HG02759 (cell line): ENCODE data around the gene SMARCA2.

ENCODE experiments used
- ATAC-seq: cut with Tn5 transposase; IDR thresholded peaks from one replicate; pipeline ENCODE4 v1.9.1; 2021; ENCODE audit warnings: mild to moderate bottlenecking, moderate library complexity; ENCODE audit not compliant: unreplicated experiment

Gene SMARCA2

GRCh38 chr9:2039294-2040180 is 24.4 kb downstream of the SMARCA2 start:
- no peak for ATAC-seq

DNA sequence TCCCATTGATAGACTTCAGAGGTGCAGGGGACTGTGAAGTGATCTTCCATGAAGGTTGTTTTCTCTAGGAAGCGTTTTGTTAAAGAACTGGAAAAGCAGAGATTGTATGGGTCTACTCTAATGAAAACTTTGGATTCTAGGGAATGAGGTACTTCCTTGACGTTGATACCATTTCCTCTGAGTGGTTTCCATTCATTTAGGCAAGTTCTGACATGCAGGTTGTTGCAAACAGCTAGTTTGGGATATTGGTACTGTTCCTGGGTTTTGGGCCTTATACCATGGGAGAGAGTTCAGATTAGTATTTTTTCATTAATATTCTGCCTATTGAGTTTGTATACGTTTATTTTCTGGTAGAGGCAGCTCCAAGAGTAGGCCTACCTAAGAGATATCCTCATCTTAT is 25.7 kb downstream of the SMARCA2 start:
- no peak for ATAC-seq

DNA sequence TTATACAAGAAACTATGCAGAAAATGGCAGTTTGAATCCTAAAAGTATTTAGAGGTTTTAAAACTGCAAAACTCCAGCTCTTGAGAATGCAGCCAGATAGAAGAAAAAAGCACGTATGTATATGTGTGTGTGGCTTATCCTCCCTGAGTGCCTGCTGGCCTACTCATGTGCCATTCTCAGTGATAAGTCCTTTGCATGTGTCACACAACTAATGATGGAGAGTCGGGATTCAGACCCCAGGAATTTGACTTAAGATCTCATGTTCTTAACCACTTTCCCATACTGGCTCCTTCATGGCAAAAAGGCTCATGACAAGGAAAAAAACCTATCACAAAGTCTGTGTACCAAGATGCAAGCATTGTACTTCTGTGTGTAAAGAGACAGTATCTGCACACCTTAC is 26.6 kb downstream of the SMARCA2 start:
- ATAC-seq, result no peak

GRCh38 chr9:2043243-2043642 is 28.1 kb downstream of the SMARCA2 start:
- peak; percentile 44 for ATAC-seq

DNA sequence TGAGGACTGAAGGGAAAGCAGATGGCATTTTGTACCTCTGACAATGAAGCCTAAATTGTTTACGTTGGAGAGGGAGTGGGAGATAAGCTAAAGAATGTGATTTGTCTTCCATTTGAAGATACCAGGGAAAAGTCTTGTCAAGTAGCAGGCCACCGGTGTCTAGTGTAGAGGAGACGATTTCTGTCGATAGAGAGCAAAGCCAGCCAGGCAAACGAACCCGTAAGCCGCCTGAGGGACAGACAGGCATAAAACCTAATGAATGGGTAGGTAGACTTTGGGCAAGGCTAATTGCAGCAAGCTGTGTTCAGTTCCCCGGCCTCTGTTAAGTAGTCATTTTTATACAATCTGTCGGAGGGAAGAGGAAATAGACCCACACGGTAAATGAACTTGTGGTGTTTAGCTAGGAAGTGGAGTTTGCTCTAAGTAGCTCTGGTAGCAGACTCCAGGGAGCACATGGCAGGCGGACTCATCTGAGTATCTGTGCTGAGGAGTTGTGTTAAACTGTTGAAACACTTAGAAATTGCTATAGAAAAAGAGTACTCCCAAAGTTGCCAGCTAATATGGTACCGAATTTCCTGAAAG is 28.8 kb downstream of the SMARCA2 start:
- ATAC-seq, result peak; percentile 66

- no peak for ATAC-seq
Observed at GRCh38 chr9:2047144-2047671, 32.1 kb downstream of the SMARCA2 start.

- ATAC-seq, result no peak
Observed at GRCh38 chr9:2047916-2048315, 32.8 kb downstream of the SMARCA2 start.

- ATAC-seq, result no peak
Observed at GRCh38 chr9:2050236-2050635, 35.1 kb downstream of the SMARCA2 start.

GRCh38 chr9:2053883-2054845 is 39.0 kb downstream of the SMARCA2 start:
- peak; percentile 94 for ATAC-seq

- peak; percentile 39 for ATAC-seq
Observed at GRCh38 chr9:2055203-2055658, 40.1 kb downstream of the SMARCA2 start.

- ATAC-seq, result no peak
Observed at GRCh38 chr9:2059274-2059929, 44.3 kb downstream of the SMARCA2 start.

- ATAC-seq, result no peak
Observed at GRCh38 chr9:2060424-2060823, 45.3 kb downstream of the SMARCA2 start.

DNA sequence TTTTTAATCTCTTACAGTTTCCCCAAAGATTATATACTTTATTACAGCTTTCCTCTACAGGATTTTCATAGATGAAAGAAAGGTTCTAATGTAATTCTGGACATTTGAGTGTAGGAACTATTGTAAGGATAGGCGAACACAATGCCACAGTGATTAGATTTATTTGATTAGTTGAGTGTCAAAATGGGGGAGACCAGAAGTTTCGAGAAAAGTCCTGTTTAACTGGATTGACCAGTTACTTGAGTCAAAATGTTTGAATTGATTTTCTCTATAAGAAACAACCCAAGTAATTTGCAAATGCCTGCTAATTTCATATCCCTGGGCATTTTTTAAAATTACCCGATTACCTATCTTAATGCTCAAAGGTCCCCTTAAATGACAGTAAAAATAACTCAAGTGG is 50.6 kb downstream of the SMARCA2 start:
- ATAC-seq, result no peak

- no peak for ATAC-seq
Observed at GRCh38 chr9:2066312-2067273, 51.4 kb downstream of the SMARCA2 start.

GRCh38 chr9:2072752-2073405 is 57.7 kb downstream of the SMARCA2 start:
- no peak for ATAC-seq

DNA sequence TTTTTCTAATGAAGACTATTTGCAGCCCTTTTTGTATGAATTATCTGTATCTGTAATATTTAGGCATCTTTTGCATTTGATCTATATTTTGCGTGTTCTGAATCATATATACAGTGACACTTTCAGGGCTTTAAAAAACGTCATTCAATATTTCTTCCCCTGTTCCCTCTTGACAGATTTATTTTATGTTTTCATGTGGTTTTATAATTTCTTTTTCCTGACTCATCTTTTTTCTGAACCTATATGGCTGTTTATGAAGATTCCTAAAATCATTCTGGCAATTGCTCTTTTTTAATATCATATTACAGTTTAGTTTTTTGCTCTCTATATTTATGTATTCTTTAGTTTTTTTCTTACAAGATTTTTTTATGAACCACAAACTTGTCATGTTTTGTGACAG is 67.6 kb downstream of the SMARCA2 start:
- no peak for ATAC-seq

DNA sequence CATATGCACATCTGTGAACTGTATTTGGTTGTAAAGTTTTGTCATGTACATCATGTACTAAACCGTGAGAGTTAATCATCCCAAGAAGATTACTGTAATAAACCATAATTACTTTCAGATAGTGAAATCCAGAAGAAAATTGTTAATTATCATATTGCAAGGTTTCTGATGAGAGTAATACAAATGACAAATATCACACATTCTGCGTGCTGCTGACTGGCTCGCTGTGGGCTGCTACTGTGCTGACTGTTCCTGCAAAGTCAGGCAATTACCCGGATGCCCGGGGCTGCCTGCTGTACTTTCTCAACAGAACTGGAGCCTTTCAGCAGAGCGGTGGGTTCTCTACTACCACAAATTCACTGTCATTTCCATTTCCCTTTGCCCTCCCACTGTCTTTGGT is 68.3 kb downstream of the SMARCA2 start:
- no peak for ATAC-seq

DNA sequence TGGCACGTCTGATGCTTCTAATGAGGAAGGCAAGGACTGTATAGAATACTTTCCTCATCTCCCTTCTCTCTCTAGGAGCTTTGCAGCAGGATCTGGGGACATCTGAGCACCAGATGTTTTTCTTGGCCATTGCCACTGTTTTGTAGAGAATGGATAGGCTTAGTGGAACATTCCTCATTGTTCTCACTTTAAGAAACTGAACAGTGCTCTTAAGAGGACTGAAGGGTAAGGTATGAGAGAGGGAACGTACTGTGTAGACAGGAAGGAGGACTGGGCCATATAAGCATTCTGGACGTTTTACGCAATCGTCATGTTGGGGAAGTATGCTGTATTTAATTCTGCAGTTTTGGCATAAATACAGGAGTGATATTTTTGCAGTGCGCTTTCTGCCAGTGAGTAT is 70.6 kb downstream of the SMARCA2 start:
- no peak for ATAC-seq

GRCh38 chr9:2086116-2086515 is 71.0 kb downstream of the SMARCA2 start:
- no peak for ATAC-seq
